DMS153 treated with DMSO at 0.1 percent for 48 hours (cell line): ENCODE data around the gene TCHP.
"Not testable (repeated sequence)": the region's sequence is repeated elsewhere in the genome, so short reads cannot be mapped to it uniquely, and the experiment has no call there.

Experiments used
- DNase-seq: peaks from one replicate; lab custom pipeline; 2025; ENCODE audit not compliant: unreplicated experiment; lab: John Stamatoyannopoulos, UW

TCHP gene

GRCh38 chr12:109879351-109880042, 20.6 kb upstream of the TCHP start:
- DNase-seq: no peak

GRCh38 chr12:109880043-109880931, 19.8 kb upstream of the TCHP start, which contains the start of gene GLTP:
Gene GLTP, minus strand, starts transcription at chr12:109880541. Its CDS starts 167 bp downstream, at chr12:109880374.
- peak; percentile 67 for DNase-seq

- no peak for DNase-seq
These were observed 19.1 kb upstream of the TCHP start for GRCh38 chr12:109880938-109881337.

DNA sequence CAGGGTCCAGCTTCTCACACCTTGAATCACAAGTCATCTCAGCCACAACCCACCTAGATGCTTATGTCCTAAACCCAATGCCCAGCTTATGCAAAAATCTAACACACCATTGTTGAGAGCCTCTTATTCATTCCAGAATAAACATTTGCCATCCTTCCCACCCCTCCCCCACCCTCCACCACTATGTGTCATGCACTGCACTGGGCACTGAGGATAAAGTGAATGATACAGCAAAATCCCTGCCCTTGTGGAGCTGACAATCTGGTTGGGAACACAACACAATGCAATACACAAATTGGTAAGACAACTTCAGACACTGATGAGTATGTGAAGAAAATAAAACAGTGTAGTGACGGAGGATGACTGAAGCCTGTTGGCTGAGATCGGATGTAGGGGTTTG, 18.3 kb upstream of the TCHP start:
- DNase-seq: no peak

- DNase-seq: no peak
These were observed 16.6 kb upstream of the TCHP start for GRCh38 chr12:109883461-109883860.

GRCh38 chr12:109885616-109886015, 14.5 kb upstream of the TCHP start:
- no peak for DNase-seq

DNA sequence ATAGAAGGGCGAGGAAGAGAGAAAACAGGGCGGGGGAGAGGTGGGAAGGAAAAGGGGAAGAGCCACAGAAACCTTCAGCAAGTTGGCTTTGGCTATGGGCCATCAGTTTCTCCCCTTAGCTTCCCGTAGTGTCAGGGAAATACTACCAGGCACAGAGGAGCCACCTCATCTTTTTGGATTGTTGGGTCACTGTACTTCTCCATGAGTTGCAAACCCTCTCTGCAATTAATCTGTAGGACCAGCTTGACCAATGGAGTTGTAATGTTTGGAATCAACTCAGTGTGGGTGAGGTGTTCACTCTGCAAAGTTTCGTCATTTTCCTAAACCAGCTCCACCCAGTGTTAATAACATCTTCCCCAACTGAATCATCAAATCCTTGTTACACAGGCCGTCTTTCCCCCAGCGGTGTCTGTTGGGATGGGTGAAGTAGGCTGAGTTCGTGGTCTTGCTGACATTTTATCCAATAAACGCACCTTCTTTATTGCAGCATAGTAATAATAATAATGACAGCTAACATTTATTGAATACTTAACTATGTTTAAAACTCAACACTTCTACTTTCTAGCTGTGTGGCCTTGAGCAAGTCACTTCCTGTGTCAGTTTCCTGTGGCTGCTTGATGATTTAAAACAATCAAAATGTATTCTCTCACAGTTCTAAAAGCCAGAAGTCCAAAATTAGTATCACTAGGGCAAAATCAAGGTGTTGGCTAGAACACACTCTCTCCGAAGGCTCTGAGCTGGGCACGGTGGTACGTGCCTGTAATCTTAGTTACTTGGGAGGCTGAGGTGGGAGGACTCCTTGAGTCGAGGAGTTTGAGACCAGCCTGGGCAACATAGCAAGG, 11.7 kb upstream of the TCHP start:
- no peak for DNase-seq

GRCh38 chr12:109890620-109891170, 9.4 kb upstream of the TCHP start:
- DNase-seq: no peak

GRCh38 chr12:109891731-109892130, 8.3 kb upstream of the TCHP start:
- not testable (repeated sequence) for DNase-seq

GRCh38 chr12:109892165-109892715, 7.8 kb upstream of the TCHP start:
- no peak for DNase-seq

- DNase-seq: no peak
These were observed 7.3 kb upstream of the TCHP start for GRCh38 chr12:109892748-109893147.

DNA sequence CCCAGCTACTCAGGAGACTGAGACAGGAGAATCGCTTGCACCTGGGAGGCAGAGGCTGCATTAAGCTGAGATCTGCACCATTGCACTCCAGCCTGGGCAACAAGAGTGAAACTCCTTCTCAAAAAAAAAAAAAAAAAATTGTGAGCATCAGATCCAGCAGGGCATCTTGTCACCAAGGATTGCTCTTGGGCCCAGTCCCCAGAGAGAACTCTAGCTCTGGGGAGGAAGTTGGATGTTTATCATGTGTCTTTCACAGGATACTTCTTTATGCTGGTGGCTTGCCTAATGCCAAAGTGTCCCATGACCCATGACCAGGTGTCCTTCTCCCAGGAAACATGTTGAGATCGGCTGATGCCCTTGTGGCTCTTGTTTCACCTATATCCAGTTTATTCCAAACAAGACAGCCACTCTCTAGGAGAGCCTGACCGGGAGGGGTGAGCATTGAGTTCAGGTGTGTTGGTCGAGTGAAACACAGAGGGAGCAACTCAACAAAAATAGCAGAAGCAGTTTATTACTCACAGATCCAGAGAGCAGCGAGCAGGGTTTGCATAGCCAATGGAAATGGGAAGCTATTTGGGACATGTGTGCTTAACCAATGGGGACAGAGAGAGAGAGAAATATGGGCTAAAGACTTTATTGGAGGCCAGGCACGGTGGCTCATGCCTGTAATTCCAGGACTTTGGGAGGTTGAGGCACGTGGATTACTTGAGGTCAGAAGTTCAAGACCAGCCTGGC, 6.6 kb upstream of the TCHP start:
- DNase-seq: no peak

DNA sequence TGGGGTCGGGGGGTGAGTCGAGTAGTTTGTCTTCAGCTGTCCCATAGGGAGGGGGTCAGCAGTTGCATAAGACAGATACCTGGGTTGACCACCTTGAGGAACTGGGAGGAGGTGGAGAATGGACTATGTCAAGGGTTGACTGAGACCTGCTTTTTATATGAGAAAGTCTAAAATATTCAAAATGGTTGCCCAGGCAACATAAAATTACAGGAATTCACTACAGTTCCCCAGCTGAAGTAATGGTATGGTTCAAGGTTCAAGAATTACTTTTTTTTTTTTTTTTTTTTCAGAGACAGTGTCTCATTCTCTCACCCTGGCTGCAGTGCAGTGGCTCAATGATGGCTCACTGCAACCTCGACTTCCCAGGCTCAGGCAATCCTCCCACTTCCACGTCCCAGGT, 5.1 kb upstream of the TCHP start:
- DNase-seq: no peak

- DNase-seq: no peak
These were observed 3.9 kb upstream of the TCHP start for GRCh38 chr12:109896188-109896587.

DNA sequence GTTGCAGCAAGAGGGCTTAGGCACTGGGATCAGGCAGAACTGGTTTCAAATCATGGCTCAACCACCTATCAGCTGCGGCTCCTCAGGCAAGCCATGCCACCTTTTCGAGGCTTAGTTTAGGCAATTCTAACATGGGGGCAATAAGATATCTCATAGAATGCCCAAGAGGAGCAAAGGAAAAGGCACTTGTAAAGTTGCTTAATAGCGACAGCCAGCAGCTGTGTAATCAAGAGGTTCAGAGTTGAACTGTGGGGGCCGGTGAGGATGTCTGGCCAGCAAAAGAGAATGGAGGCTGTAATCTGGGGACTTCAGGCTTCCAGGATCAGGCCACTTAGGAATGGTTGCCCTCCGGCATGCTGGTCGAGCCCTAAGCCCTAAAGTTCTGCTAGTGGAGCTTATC, 3.0 kb upstream of the TCHP start:
- no peak for DNase-seq

GRCh38 chr12:109899345-109899744, 729 bp upstream of the TCHP start:
- DNase-seq: not testable (repeated sequence)

- DNase-seq: no peak
These were observed 892 bp downstream of the TCHP start for GRCh38 chr12:109900752-109901580.

DNA sequence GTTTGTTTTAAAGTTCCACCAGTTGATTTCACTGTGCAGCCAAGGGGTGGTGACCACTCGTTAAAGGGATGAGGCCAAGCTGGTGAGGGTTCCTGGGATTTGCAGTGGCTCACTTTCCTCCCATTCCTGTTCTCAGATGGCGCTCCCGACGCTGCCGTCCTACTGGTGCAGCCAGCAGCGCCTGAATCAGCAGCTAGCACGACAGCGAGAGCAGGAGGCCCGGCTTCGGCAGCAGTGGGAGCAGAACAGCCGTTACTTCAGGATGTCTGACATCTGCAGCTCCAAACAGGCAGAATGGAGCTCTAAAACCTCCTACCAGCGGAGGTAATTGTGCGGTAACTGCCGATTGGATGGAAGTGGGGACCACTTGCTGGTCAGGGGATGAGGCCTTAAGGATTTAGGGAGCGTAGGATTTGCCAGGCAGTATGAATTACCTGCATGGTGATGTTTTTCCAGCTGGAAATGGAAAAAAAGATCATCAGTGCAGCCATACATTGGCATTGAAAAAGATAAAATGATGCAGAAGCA, 2.9 kb downstream of the TCHP start:
- no peak for DNase-seq

GRCh38 chr12:109905301-109905700, 5.2 kb downstream of the TCHP start:
- DNase-seq: no peak
